ENCODE measurements around the gene GPR158.

The GPR158 gene

GRCh38 chr10:25487266-25487665 is 312.5 kb downstream of the GPR158 start:
- Histone ChIP-seq H3K27me3 (ENCODE audit: insufficient read depth, low read length, poor library complexity, severe bottlenecking) (no peaks in the 10 kb centered on the region), H4K20me1 (ENCODE audit: insufficient read depth, low read length, poor library complexity, severe bottlenecking) (no peaks in the 10 kb centered on the region), H3K9me2 (replicated peaks; ENCODE audit: low read depth, low read length) (no peaks in the 10 kb centered on the region; the same call in 1 of the 2 replicates), H3F3A (ENCODE audit: low read depth) (no peaks in the 10 kb centered on the region), H3K9me3 (ENCODE audit: insufficient read depth, low read depth, low read length) (peaks cover 3% of the 10 kb centered on the region; the same call in 1 of the 2 replicates), H3K4me1 (ENCODE audit: insufficient read depth, low read length, poor library complexity, severe bottlenecking) (no peaks in the 10 kb centered on the region), H3K36me3 (ENCODE audit: insufficient read depth, low read length) (0 out of 2 replicates have a peak, but pooled peaks cover 6% of the 10 kb centered on the region), H3K4me3 (ENCODE audit: low read length, poor library complexity, severe bottlenecking) (no peak overlapping the region), H3K9ac (ENCODE audit: low read depth, low read length, poor library complexity, severe bottlenecking) (no peak overlapping the region), H2AFZ (ENCODE audit: low read length) (no peak overlapping the region), H3K4me2 (ENCODE audit: low read depth, low read length, poor library complexity, severe bottlenecking) (no peak overlapping the region), H3K79me2 (ENCODE audit: insufficient read depth, low read length) (no peaks in the 10 kb centered on the region)
- TF ChIP-seq EZH2phosphoT487 (IDR thresholded peaks at IDR 0.05; ENCODE audit: borderline replicate concordance) = no peak
- no peak for TF ChIP-seq CTCF (conservative IDR thresholded peaks at IDR 0.05; ENCODE audit: low read length)

GRCh38 chr10:25492040-25492439 is 317.2 kb downstream of the GPR158 start:
- Histone ChIP-seq H4K20me1 (ENCODE audit: insufficient read depth, low read length, poor library complexity, severe bottlenecking) (no peaks in the 10 kb centered on the region), H3K4me2 (ENCODE audit: low read depth, low read length, poor library complexity, severe bottlenecking) (no peak overlapping the region), H3K4me1 (ENCODE audit: insufficient read depth, low read length, poor library complexity, severe bottlenecking) (no peaks in the 10 kb centered on the region), H3K79me2 (ENCODE audit: insufficient read depth, low read length) (no peaks in the 10 kb centered on the region), H3F3A (ENCODE audit: low read depth) (no peaks in the 10 kb centered on the region), H3K9me3 (ENCODE audit: insufficient read depth, low read depth, low read length) (no peaks in the 10 kb centered on the region), H3K9me2 (replicated peaks; ENCODE audit: low read depth, low read length) (no peaks in the 10 kb centered on the region; the same call in 1 of the 2 replicates), H3K27me3 (ENCODE audit: insufficient read depth, low read length, poor library complexity, severe bottlenecking) (no peaks in the 10 kb centered on the region), H3K9ac (ENCODE audit: low read depth, low read length, poor library complexity, severe bottlenecking) (no peak overlapping the region), H3K4me3 (ENCODE audit: low read length, poor library complexity, severe bottlenecking) (no peak overlapping the region), H2AFZ (ENCODE audit: low read length) (no peak overlapping the region), H3K36me3 (ENCODE audit: insufficient read depth, low read length) (no peaks in the 10 kb centered on the region)
- TF ChIP-seq EZH2phosphoT487 (IDR thresholded peaks at IDR 0.05; ENCODE audit: borderline replicate concordance) (no peak), CTCF (conservative IDR thresholded peaks at IDR 0.05; ENCODE audit: low read length) (no peak)

GRCh38 chr10:25492680-25493079 is 317.9 kb downstream of the GPR158 start:
- H3K4me2 ChIP-seq (ENCODE audit: low read depth, low read length, poor library complexity, severe bottlenecking) = no peak overlapping the region
- H2AFZ ChIP-seq (ENCODE audit: low read length) = no peak overlapping the region
- TF ChIP-seq CTCF (conservative IDR thresholded peaks at IDR 0.05; ENCODE audit: low read length) = no peak
- TF ChIP-seq EZH2phosphoT487 (IDR thresholded peaks at IDR 0.05; ENCODE audit: borderline replicate concordance) = no peak
- H3K9me3 ChIP-seq (ENCODE audit: insufficient read depth, low read depth, low read length) = no peaks in the 10 kb centered on the region
- no peaks in the 10 kb centered on the region for H3F3A ChIP-seq (ENCODE audit: low read depth)
- H3K9me2 ChIP-seq (replicated peaks; ENCODE audit: low read depth, low read length) = no peaks in the 10 kb centered on the region; the same call in 1 of the 2 replicates
- H3K79me2 ChIP-seq (ENCODE audit: insufficient read depth, low read length) = no peaks in the 10 kb centered on the region
- H3K4me1 ChIP-seq (ENCODE audit: insufficient read depth, low read length, poor library complexity, severe bottlenecking) = no peaks in the 10 kb centered on the region
- no peak overlapping the region for H3K4me3 ChIP-seq (ENCODE audit: low read length, poor library complexity, severe bottlenecking)
- H3K36me3 ChIP-seq (ENCODE audit: insufficient read depth, low read length) = no peaks in the 10 kb centered on the region
- no peaks in the 10 kb centered on the region for H3K27me3 ChIP-seq (ENCODE audit: insufficient read depth, low read length, poor library complexity, severe bottlenecking)
- H3K9ac ChIP-seq (ENCODE audit: low read depth, low read length, poor library complexity, severe bottlenecking) = no peak overlapping the region
- H4K20me1 ChIP-seq (ENCODE audit: insufficient read depth, low read length, poor library complexity, severe bottlenecking) = no peaks in the 10 kb centered on the region
